HG02981 (cell line): Measurements from ENCODE around the gene PBX1.

Experiments used
- ATAC-seq: cut with Tn5 transposase; IDR thresholded peaks from one replicate; pipeline ENCODE4 v1.9.1; 2021; ENCODE audit warnings: mild to moderate bottlenecking, moderate library complexity; ENCODE audit not compliant: unreplicated experiment

The PBX1 gene

DNA sequence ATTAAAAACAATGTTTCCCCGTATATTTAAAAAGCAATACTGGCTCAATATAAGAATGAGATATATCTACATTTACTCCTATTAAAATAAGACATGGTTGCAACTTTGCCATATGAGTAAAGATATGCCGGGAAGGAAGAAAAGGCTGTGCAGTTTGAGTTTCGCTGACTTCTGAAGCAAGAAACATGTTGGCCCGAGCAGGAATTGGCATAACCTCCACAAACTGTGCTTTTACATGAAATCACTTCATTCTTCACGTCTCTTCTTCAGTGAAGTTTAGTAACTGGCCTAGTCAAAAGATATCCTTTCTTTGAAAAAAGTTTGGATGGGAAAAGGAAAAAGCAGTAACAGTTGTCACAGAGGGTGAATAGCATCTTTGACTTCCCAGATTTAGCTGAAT, 342.0 kb downstream of the PBX1 start:
- no peak for ATAC-seq
